H54 (cell line): ENCODE measurements around the gene ANKRD11.

ENCODE experiments used
- DNase-seq: peaks from one replicate; pipeline ENCODE4 v3.0.0; 2011; ENCODE audit warnings: low spot score, mixed read lengths; ENCODE audit not compliant: insufficient read length
- FAIRE-seq: peaks from 3 replicates; lab custom pipeline; 2011; peaks lifted over from hg19 to GRCh38; lab: Jason Lieb, UNC
- POLR2A ChIP-seq: IDR thresholded peaks from 2 replicates; pipeline ENCODE4 v1.6.1; 2011; ENCODE audit warnings: low read depth, mild to moderate bottlenecking, low read length

The ANKRD11 gene

DNA sequence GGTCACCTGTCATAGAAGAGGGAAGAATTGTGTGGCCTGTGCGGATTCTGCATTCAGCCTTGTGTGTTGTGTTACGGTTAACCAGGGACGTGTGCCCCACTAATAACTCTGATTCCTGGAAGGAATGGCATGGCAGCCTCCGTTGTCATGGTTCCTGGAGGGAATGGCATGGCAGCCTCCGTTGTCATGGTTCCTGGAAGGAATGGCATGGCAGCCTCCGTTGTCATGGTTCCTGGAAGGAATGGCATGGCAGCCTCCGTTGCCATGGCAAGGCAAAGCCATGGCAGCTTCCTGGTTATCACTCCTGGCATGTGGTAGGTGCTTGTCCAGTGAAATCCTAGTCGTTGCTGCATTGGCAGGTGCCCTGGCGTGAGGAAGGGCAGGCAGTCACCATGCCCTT is 26.8 kb upstream of the ANKRD11 start:
- FAIRE-seq (no peak), DNase-seq (no peak)
- TF ChIP-seq POLR2A: no peak

GRCh38 chr16:89512453-89512852 is 22.1 kb upstream of the ANKRD11 start:
- DNase-seq (no peak), FAIRE-seq (no peak)
- no peak for TF ChIP-seq POLR2A

- no peak for DNase-seq
- TF ChIP-seq POLR2A: no peak
- no peak for FAIRE-seq
Measured at GRCh38 chr16:89511374-89511773, 21.0 kb upstream of the ANKRD11 start.

DNA sequence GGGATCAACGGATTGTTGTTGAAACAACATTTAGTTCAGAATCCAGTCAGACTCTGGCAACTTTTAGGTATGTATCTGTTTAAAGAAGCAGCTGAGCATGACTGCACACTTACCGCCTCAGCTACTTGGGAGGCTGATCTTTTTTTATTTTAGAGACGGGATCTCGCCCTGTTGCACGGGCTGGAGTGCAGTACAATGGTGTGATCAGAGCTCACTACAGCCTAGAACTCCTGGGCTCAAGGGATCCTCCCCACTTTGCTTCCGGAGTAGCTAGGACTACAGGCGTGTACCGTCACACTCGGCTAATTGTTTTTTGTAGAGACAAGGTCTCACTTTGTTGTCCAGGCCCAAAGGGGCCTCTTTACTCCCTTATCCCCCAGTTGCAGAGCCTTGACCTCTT is 20.2 kb upstream of the ANKRD11 start:
- no peak for TF ChIP-seq POLR2A
- DNase-seq (no peak), FAIRE-seq (no peak)

DNA sequence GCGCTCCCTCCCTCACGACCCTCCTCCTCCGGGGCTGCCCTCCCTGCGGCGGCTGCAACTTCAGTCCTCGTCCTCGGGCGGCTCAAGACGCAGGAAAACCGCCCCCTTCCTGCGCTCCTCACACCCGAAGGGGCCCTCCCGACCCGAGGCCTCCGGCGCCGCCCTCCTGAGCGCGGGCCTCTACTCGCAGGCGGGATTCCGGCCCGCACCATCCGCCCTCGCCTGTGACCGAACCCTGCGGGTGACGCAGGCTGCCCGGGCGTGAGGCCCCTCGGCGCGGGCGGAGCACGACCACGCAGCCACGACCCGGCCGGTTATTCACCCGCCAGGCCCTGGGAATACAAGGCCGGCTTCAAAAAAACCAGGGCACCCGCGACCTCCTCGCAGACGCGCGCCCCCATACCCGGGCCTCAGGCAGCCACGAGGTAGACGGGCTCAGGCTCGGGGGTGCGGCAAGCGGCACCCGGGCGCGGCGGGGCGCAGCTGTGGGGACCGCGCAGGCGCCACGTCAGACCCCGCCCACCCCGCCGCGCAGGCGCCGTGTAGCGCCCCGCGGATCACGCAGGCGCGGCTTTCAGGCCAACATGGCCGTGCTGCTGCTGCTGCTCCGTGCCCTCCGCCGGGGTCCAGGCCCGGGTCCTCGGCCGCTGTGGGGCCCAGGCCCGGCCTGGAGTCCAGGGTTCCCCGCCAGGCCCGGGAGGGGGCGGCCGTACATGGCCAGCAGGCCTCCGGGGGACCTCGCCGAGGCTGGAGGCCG is 17.7 kb upstream of the ANKRD11 start, which contains the start of gene SPG7:
TSS of gene SPG7 (plus strand) at position 570 of the 757 bp plus-strand sequence. CDS start at position 585, 15 bp downstream.
- TF ChIP-seq POLR2A: peak; percentile 89
- DNase-seq: peak; percentile 88
- no peak for FAIRE-seq

- FAIRE-seq (no peak), DNase-seq (no peak)
- no peak; the same call in 1 of the 2 replicates for TF ChIP-seq POLR2A
Measured at GRCh38 chr16:89507214-89507833, 17.0 kb upstream of the ANKRD11 start.

DNA sequence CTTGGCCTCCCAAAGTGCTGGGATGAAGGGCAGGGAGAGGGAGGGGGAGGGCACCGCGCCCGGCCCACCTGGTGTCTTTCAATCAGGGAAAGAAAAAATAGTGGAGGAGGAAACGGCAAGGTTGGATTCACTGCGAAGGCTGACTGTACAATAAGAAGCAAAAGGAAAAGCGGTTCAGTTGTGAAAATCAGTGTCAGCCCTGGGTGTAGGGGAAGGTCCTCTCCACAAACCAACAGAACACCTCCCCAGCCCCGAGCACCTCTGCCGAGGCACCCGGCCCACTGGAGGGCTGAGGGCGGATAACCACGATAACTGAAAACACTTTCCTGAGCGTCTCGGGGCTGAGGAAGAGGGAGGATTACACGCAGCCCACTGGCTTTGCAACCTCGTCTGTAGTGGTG is 16.4 kb upstream of the ANKRD11 start:
- DNase-seq: no peak
- TF ChIP-seq POLR2A: no peak; the same call in 1 of the 2 replicates
- FAIRE-seq: no peak

- TF ChIP-seq POLR2A: no peak
- FAIRE-seq: no peak
- DNase-seq: no peak
Measured at GRCh38 chr16:89506113-89506504, 15.7 kb upstream of the ANKRD11 start.

GRCh38 chr16:89505204-89506112 is 15.1 kb upstream of the ANKRD11 start:
- peak; percentile 72 for DNase-seq
- peak; percentile 27 for FAIRE-seq
- no peak for TF ChIP-seq POLR2A

GRCh38 chr16:89504091-89504490 is 13.7 kb upstream of the ANKRD11 start:
- FAIRE-seq (no peak), DNase-seq (no peak)
- TF ChIP-seq POLR2A: no peak

- no peak for FAIRE-seq
- 0 out of 2 replicates have a peak, but pooled peaks have one; percentile 11 for TF ChIP-seq POLR2A
Measured at GRCh38 chr16:89502081-89502843, 11.9 kb upstream of the ANKRD11 start.

DNA sequence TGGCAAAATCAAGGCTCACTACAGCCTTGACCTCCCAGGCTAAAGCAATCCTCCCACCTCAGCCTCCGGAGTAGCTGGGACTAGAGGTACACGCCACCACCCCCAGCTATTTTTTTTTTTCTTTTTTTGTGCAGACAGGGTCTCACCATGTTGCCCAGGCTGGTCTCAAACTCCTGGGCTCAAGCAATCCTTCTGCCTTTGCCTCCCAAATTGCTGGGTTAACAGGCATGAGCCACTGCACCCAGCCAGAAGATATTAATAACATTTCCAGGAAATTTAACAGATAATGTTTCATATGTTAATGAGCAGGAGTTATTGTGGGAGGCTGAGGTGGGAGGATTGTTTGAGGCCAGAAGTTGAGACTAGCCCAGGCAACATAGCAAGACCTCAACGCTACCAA is 9.4 kb upstream of the ANKRD11 start:
- no peak for DNase-seq
- TF ChIP-seq POLR2A: no peak
- no peak for FAIRE-seq

More at GRCh38 chr16:89502081-89502843, 11.9 kb upstream of the ANKRD11 start:
- peak; percentile 67 for DNase-seq

DNA sequence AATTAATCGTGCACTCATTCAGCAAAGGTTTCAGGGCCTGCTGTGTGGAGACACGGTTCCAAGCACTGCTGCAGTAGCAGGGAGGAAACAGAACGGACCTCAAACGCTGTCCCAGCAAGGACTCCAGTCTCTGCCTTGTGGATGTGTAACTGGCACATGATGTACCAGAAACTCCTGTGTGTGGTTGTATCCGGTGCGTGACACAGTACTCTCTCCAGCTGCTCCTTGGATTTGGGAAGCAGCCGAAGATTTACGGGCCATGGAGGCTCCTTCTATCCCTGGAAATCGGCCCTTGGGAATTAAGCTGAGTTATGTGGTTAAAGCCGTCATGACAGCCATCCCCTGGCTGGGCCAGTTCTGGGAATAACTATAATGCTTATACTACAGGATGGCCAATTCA is 8.5 kb upstream of the ANKRD11 start:
- FAIRE-seq (no peak), DNase-seq (no peak)
- no peak for TF ChIP-seq POLR2A
